HG03025 (cell line): ENCODE results near the gene GJA10.
A peak's percentile ranks its signal among the peaks of the same experiment; 100 is the strongest.

Source experiments
- ATAC-seq: cut with Tn5 transposase; IDR thresholded peaks from one replicate; pipeline ENCODE4 v1.9.1; 2021; ENCODE audit warnings: mild to moderate bottlenecking, moderate library complexity; ENCODE audit not compliant: unreplicated experiment, low FRiP score

Gene GJA10

DNA sequence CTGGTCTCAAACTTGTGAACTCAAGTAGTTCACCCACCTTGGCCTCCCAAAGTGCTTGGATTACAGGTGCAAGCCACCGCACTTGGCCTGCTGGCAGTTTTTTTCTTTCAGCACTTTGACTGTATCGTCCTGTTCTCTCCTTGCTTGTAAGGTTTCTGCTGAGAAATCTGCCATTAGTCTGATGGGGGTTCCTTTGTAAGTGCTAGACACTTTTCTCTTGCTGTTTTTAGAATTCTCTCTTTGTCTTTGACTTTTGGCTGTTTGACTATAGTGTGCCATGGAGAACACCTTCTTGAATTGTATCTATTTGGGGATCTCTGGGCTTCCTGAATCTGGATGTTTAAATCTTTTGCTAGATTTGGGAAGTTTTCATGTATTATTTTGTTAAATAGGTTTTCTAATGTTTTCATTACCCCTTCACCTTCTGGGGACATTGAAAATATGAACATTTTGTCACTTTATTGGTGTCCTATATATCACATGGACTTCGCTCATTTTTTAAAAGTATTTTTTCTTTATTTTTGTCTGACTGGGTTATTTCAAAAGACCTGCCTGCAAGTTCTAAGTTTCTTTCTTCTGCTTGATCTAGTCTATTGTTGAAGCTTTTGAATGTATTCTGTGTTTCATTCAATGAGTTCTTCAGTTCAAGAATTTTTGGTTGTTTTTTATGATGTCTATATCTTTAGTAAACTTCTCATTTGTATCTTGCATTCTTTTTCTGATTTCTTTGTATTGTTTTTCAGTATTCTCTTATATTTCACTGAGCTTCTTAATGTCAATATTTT, 22.1 kb downstream of the GJA10 start:
- ATAC-seq, result no peak

DNA sequence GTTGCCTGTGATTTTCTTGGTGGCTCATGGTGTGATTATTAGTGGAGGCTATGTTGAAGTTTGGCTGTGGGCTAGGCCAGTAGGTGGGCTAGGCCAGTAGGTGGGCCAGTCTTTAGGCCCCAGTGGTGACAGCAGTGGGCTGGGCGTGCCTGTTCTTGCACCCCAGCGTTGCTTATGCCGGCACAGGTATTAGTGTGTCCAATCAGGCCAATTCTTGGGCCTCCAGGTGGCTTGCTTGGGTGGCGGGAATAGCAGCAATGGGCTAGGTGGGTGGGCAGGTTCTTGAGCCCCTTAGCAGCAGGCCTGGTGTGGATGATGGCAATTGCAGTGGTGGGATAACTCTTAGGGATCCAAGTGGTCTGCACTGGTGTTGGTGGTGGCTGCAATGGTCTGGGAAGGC, 22.9 kb downstream of the GJA10 start:
- ATAC-seq, result no peak

DNA sequence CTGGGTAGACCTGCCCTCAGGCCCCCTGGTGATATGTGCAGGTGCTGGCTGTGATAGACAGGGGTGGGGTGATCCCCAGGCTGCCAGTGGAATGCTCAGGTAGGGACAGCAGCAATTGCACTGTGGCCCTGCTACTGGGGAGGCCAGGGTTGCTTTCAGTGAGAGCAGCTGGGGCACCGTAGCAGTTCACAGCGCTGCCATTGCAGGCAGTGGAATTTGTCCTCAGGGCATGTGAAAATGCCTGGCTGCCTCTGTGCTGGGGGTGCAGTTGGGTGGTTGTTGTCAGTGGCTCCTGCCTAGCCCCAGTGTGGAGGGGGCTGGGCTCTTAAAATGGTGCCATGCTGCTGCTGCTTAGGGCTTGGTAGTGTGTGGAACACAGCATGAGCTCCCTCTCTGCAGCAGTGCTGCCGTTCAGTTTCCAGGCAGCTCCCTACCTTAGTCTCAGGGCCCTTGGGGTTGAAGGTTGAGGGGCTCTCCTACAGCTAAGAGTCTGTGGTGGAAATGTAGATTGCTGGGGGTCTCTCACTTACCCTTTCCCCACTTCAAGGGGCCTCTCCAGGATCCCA, 23.6 kb downstream of the GJA10 start:
- ATAC-seq, result no peak

DNA sequence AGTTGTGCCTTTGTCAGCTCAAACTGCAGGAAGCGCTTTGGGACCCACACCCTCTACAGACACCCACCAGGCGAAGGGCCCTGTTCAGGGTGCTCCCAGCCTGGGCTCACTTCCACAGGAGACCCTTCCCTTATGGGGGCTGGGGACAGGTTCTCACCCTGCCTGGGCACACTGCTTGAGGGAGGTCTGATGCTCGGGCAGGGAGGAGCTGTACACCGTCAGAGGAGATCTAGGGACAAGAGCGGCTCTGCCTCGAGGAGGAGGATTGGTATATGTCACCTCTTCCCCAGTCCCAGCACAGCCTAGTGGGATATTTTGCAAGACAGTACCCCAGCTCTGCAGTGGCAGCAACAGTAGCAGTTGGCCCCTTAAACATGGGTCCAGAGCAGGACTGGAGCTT, 26.9 kb downstream of the GJA10 start:
- no peak for ATAC-seq

DNA sequence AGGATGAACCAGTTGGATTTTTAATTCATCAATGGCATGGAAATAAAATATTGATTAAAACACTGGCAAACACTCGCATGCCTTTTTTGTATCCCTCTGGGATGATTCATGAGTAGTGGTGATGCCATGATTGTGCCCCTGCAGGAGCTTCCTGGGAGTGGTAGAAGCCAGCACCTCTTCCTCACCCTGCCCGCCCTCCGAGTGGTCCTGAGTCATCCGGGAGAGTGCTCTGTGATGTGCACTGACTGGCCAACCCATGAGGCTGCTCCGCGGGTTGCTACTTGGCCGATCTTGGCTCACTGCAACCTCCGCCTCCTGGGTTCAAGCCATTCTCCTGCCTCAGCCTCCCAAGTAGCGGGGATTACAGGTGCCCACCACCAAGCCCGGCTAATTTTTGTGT, 27.4 kb downstream of the GJA10 start:
- ATAC-seq, result no peak

DNA sequence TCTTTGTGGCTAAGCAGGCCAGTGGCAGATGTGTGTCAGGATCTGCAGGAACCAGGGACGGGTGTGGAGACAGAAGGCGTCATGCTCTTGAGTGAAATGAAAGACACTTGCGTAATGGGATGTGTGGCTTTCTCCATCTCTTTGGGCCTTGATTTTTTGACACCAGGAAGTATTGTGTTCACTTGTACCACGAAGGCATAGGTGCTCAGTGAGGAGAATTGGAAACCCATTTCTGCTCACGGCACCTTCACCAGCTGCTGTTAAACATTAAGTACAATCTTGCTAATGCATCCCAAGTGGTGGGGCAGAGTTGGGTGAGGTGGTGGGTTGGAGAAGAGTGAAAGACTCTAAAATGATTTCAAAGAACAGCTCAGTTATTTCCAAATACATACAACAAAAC, 30.0 kb downstream of the GJA10 start:
- ATAC-seq, result no peak

DNA sequence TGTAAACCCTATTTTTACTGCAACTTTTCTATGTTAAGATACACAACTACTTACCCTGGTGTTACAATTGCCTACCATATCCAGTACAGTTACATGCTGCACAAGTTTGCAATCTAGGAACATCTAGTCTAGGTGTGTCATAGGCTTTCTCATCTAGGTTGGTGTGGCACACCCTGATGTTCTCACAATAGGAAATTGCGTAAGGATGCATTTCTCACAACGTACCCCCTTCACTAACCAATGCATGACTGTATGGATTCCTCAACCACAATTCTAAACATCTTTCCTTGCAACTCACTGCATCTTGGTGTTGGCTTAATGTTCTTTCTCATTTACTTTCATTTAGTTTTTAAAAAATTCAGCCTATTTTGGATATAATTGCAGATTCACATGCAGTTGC, 31.6 kb downstream of the GJA10 start:
- no peak for ATAC-seq

DNA sequence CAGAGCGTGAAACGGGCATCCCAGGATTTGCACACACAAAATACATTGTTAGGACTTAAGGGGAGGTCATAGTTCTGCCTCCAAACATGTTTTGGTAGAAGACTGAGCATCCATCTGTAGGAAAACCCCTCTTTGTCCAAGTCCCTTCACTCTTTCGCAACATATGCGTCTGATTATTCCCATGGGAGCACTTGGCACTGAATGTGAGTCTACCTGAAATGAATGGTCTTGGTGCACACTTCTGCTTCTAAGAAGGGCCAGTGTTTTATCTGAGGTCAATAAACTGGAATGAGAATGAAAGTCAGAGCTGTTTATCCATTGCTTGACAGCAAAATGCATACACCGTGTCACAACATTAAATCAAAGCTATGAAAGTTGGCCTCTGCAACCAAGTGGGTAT, 33.0 kb downstream of the GJA10 start:
- ATAC-seq, result no peak

DNA sequence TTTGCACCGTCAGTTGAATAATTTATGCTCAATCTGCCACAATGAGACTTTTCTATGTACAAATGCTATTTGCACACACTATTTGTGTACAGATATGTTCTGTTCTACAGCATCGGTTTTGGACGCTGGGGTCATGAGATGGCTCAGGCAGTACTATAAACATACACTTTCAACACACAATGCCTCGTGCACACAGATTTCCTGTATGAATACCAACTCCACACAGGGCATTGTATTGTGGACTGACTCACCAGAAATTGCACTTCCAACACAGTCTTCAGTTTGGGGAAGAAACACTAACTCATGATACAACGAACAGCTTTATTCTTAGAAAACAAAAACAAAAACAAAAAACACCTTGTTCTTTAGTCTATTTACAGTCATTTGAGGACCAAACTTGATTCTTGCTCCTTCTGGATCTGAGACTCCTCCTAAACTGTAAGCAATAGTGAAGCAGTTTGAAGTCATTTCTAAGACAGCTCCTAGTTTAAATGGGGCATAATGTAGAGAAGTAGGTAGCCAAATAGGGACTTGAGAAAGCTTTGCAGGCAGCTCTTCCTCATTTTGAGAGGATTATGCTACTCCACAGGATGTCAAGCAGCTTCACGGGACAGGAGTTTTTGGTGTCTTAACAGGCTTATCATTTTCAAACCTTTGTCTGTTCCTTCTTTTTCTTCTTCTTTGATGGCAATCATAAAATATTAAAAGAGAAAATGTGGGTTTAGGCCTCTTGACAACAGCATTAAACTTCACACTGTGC, 33.7 kb downstream of the GJA10 start:
- ATAC-seq, result no peak

DNA sequence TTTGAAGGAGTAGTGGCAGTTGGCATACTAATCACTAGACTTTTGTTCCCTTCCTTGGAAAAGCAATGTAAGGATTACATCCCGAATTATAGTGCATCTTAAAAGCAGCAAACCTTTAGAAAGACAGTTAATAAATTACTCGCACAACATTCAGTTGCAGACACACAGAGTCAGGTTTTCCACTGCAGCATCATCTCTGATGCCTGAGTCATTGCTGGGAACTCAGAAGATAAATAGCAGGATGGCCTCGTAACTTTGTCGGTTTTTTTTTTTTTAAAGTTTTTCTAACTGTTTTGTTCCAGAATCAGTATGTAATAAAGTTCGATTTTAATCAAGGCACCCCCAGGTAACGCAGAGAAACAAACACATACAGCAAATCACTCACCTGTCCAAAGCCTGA, 34.3 kb downstream of the GJA10 start:
- ATAC-seq, result no peak

DNA sequence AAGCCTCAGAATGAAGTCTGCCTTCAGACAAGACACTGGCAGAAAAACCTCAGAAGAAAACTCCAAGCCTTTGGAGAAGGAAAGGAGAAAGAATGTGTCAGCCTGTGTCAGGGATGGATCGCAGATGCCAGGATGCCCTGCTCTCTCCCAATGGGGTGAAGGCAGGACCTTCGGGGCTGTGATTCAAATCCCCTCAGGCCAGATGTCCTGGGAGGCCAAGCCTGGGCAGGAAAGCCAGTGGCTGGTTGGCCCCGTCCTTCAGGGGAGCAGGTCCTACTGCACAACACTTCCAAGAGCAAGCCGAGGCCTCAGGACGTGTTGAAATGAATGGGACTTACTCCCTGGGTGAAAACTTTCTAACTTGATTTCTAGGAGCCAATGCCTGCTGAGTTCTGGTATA, 36.5 kb downstream of the GJA10 start:
- ATAC-seq, result no peak

DNA sequence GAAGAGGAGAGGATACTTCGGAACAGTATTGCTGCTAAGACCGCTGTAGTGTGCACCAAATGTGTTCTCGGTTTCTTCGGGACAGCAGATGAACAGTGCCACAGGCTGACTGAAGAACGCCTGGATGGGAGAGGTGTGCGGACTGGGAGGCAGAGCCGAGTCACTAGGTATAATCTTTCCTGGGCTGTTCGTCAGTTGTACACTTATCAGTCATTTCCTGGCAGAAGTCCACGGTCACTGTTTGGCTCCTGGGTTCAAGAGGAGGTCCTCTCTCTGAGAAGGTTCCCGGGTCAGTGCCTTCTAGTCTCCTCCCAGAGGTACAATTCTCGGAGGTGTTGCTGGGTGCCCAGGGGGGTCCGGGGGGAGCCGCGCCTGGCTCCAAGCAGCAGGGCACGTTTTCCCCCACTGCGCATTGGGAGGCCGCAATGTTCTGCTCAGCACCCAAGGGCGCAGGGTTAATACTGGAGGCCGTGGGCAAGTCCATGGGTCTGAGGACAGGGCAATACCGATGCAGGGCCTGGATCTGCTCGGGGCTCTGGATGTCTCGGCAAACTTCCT, 38.1 kb downstream of the GJA10 start:
- ATAC-seq, result no peak

DNA sequence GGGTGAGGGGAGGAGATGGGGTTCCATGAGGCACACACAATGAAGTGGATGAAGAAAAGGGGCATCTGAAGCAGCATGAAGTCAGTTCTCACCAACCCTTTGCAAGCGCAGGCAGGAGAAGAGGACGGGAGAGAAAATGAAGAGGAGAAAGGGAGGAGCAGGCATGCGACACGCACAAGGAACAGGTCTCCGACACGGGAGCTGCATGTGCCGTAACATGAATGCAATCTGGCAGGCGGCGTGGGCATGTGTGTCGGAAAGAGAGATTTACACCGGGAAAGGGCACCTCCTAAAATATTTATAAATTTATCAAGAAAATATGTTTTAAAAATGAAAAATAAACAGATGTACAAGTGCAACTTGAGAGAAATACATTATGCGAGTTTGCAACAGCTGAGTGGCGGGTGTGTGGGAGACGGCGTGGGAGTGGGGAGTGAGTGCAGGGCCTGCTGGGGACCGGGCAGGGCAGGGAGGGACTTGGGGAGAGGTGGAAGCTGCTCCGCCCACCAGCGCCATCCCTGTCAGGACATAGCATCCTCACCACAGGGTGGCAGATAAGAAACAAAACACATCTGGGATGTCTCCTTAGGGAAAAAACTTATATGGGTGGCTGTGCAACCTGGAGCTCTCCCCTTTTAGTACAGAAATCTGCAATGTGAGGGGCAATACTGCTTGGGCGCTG, 40.6 kb downstream of the GJA10 start:
- no peak for ATAC-seq

DNA sequence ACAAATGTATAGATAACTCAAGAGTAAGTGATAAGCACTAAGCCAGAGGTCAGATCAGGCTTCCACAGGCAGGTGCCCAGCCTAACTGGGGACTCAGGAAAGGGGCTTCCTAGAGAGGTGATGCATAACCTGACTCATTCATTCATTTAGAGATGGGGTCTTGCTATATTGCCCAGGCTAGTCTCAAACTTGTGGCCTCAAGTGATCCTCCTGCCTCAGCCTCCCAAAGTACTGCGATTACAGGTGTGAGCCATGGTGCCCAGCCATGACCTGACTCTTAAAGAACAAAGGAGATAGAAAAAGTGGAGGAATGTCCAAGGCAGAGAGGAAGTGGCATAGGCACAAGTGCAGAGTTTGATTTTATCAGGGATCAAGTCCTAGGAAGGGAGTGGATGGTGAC, 41.9 kb downstream of the GJA10 start:
- no peak for ATAC-seq

DNA sequence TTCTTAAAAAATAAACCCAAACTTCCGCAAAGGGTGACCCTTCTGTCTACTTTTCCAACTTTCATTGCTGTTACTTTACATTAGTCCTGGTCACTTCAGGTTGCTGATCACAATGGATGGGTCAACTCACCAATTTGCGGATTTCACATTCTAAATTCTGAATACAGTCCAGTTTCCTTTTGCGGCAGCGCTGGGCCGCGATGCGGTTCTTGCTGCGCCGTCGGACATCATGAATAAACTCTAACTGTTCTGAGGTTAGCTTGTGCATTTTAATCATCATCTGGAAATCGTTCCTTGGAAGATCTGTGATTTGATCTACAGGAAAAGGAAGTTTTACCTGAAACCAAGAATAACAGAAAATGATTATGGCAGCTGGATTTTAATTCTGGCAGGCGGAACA, 43.7 kb downstream of the GJA10 start:
- ATAC-seq, result no peak

DNA sequence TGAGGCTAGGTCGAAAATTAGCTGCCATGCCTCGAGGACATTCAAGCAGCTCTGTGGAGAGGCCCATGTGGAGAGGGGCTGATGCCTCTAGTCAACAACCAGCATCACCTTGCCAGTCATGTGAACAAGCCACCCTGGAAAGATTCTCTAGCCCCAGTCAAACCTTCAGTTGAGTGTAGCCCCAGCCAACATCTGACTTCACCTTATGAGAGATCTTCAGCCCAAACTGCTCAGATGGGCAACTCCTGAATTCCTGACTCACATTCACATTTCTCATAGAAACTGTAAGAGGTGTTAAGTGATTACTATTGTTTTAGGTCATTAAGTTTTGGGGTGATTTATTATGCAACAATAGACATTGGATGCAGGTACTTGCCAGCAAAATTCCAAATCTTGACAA, 44.9 kb downstream of the GJA10 start:
- ATAC-seq, result no peak

DNA sequence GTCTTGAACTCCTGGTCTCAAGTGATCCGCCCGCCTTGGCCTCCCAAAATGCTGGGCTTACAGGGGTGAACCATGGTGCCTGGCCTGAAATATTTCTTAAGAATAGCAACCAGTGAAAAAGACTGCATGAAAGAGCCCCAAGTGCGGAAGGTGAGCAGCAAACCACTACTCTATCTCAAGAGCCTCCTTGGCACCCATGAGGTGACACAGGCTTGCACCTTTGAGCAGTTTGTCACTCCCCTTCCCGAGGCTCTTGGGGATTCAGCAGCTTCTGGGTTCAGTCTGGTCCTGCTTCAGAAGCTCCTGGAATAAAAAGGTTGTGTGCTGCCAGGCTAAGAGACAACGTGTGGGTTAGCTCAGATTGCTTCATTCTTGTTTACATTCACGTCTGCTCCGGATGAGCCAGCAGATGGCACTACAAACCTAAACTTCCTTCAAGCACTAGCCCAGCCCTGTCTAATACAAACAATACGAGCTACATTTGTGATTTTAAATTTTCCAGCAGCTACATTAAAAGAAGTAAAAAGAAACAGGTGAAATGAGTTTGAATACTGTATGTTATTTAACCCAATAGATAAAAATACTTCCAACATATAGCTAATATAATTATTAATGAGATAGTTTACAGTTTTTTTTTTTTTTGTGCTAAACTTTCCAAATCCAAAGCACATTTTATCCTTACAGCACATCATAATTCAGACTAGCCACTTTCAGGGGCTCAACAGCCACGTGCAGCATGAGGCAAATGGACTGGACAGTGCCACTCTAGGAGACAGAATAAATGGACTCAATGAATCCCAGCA, 46.2 kb downstream of the GJA10 start:
- peak; percentile 72 for ATAC-seq

DNA sequence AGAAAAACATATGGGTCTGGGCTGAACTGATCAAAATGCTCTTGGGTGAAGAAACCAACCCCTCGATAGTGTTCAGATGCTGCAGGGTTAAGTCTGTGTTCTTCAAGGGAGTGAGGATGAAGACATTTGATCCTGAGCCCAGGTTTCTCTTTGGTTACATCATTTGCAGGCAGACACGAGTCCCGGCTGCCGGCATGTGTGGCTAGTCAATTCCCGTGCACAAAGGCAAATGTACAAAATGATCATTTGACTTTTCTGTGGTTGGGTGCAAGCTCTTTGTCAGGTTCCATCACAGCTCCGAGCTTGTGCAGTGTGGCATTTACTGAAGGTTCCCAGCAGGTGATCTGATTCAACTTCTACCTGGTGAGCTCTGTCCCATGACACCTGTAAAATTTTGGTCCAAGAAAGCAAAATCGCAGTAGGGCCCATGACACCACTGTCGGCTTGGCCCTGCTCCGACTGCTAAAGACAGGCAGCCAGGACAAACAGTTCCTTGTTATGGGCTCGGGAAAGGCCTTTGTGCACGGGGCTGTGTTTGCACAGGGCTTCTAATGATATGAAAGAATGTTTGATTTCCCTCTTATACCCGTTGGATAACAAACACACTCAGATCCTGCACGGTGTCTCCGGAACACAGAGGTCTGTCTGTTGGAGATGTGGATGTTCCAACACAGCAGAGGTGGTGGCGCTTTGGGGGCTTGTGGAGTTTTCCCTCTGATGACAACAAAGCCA, 46.9 kb downstream of the GJA10 start:
- ATAC-seq, result no peak

DNA sequence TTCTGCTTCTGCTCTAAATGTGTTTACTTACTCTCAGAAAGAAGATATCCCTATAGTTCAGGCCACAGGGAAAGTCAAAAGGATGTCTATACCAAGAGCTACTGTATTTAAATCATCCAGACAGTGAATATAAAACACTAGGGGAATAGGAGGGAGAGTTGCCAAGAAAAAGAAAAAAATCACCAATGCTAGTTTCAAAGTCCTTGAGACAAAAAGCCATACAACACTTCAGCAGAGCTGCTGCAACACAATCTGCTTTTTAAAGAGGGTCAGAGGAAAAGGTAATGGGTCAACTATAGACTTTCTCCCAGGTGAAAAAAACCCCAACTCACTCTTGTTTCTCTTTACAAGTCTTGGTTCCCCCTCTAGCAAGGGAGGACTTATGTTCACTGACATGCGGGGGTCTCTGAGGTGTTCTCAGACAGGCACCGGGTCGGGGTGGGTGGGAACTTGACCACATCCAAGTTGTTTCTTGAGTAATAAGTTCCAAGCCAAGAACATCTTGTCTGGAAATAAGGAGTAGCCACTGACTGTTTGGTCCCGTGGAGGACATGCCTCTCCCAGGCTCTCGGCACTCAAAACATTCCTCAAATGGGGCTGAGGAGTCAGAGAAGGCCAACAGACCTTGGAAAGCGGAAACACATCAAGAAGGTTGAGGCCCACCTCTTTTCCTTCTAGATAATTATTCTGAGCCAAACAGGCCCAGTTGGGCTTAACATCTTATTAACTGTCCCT, 47.7 kb downstream of the GJA10 start:
- ATAC-seq, result no peak
